GDM1 (cell line): ENCODE results near the gene PCBD2.
"Not testable (repeated sequence)": the region's sequence is repeated elsewhere in the genome, so short reads cannot be mapped to it uniquely, and the experiment has no call there.

Source experiments
- DNase-seq: peaks from one replicate; lab custom pipeline; 2025; lab: John Stamatoyannopoulos, UW

Gene PCBD2

DNA sequence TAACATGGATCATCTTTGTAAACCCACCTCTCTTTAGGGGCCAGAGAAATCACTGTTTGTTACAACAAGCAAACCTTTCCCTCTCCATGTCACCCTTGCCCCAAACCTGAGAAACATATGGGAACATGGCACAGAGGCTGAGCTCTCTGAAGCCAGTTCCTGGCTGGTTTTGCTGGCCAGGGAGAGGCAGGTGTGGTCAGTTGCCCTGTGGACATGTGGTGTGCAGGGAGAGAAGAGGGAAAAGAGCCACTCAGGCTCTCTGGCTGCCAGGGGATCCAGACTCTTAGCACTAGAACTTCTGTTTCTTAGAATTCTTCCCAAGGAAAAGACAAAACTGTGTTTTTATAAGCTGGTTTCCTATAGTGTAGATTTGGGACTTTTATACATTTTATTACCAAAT lies 58.2 kb downstream of the PCBD2 start:
- no peak for DNase-seq

DNA sequence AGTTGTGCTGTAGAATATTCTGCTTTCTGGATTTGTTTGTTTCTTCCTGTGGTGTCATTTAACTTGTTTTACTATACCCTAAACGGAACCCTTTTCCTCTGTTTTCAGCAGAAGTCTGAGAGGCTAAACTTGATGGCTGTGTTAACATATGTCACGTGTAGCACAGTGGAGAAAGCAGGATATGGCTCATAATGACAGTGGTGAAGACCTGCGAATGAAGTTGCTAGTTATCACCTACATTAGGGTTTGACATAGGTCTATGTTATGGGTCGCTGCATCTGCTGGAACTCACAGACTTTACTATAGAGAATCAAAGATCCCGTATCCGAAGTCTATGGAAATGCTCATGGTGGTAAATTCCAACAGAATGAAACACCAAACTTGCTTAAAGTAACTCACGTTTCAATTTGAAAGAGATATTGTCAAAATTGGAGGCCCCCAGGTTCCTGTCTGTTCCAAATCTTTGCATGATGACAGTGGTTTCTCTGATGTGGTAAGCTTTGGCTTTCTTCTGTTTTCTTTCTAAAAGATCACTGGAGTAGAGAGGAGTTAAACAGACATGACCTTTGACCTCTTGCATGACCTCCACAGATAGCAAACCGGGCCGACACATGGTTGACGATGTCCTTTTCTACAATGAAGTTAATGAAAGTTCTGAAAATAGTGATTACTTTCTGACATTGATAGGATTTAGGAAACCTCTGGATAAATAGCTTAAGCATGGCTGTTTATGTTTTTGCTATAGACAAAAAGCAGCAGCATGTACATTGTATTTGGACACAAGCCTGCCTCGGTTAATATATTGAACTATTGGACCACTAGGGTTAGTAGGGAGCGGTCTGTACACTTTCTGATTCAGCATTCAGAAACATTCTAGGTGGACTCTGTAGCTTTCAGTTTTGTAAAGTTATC lies 59.7 kb downstream of the PCBD2 start:
- DNase-seq, result no peak

DNA sequence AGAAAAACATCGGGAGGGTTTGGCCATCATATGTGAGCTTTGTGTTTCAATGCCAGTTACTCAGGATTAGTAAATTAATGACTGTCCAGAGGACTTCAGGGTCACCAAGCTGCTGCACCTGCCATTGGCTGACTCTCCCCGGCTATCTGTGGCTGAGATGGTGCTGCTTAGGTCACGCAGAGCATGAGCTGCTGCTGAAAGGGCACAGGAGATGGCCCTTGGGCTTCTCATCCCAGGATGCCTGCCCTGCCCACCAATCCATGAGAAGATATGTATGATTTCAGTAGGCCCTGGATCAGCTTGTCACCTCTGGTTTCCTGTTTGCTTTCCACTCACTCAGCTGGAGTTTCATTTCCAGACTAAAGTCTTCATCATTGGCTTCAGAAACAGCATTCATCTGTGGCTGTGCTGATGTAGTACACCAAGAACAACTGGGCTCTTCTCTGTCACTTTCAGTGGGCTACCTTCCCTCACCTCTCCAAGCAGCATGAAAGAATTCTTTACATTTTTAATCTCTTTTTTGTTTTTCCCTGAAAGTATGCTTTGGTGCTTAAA lies 60.4 kb downstream of the PCBD2 start:
- no peak for DNase-seq

DNA sequence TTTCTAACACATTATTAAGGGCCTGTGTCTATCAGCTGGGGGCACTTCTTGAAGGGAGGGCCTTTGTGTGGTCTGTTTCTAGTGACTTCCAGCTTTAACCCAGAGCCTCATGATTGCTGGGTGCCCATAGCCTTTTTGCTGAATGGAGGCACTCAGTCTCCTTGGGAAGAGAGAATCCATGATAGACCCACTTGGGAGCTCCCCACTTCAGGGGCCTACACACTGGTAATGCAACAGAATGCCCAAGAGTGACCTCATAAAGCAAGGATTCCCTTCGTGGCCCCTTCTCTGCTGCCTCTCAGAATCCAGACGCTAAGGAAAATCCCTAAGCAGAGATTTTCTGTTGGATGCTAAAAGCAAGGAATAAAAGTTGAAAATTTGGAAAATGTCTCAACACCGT lies 62.7 kb downstream of the PCBD2 start, which contains the start of gene CATSPER3:
Gene CATSPER3 (plus strand): TSS at position 301 of the 400 bp plus-strand sequence. CDS start 85 bp downstream, at position 386.
- no peak for DNase-seq

DNA sequence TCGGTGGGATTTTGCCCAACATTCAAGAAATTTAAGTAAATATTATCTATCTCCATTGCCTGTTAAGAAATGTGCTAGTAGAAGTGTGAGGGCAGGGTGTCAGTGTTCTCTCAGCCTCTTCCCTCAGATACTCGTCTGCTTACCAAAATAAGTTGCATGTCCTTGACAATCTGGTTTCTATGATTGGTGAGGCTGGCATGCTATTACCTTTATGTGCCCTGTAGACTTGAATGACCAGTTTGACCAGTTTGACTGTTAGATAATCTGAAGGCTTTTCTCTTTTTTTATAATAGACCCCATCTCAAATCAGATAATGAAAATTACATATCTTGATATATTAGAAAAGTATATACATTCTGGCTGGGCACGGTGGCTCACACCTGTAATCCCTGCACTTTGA lies 63.1 kb downstream of the PCBD2 start:
- no peak for DNase-seq

DNA sequence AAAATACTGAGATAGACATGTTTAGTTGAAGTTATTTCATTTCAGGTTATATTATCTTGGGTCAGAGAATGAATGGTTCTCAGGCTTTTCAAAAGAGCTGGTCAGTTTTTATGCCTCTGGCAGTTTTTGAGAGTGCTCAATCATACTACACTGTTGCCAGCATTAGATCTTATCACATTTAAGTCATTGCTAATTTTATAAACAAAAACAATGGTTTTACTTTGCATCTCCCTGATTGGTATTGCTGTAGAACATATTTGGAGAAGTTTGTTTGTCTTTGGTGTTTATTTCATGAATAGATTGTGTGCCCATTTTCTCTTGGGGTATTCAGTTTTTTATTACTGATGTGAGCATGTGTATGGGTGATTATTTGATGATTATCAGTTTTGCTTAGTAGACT lies 64.2 kb downstream of the PCBD2 start:
- DNase-seq, result no peak

DNA sequence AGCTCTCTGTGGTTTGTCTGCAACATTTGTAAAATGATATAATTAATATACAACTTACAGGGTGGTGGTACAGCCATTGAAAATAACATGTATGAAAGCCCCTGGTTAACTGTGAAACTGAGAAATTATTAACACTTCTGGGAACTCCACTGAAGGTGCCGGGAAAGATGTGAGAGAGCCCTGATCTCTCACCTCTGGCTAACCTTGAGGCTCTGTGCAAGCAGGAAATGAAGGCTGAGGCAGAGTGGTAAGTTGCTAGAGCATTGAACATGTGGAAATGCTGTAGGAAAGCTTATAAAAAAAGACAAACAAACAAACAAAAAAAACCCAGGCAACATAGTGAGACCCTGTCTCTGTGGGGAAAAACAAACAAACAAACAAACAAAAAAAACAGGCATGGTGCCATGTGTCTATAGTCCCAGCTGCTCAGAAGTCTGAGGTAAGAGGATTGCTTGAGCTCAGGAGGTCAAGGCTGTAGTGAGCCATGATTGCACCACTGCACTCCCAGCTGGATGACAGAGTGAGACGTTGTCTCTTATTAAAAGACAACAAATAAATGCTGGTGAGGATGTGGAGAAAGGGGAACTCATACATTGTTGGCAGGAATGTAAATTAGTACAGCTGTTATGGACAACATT lies 70.3 kb downstream of the PCBD2 start:
- no peak for DNase-seq

DNA sequence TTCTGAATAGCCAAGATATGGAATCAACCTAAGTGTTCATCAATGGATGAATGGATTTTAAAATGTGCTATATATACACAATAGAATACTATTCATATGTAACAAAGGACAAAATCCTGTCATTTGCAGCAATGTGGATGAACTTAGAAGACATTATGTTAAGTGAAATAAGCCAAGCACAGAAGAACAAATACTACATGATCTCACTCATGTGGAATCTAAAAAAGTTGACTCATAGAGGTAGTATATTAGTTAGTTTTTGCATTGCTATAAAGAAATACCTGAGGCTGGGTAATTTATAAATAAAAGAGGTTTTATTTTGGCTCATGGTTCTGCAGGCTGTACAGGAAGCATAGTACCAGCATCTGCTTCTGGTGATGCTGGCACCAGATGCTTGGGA lies 70.9 kb downstream of the PCBD2 start:
- DNase-seq, result no peak

DNA sequence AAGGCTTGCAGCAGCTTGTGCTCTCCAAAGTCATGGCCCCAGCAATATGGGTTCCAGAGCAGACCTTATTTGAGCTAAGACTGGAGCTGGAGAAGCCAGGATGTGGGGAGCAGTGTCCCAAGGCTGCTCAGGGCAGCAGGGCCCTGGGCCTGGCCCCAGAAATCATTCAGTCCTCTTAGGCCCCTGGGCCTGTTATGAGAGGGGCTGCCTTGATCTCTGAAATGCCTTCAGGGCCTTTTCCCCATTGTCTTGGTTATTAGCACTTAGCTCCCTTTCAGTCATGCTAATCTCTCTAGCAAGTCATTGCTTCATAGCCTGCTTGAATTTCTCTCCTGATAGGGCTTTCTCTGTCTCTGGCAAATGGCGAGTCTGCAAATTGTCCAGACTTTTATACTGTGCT lies 71.9 kb downstream of the PCBD2 start:
- DNase-seq, result no peak

DNA sequence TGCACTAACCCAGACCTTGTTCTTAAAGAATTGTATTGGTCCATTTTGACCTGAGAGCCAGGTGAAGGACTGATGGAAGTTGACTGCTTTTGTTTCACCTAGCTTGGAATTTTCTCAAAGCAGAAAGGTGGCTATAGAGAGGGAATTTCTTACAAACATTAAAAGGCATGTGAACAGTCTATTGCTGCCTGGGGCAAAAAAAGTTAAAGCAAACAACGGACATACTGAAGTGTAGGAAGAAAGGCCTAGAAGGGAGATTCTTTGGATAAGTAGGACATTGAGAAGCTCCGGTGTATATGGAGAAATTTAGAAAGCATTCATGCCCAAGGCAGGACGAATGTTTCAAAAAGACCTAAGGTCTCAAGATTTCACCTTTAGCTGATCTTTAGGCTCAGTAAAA lies 74.5 kb downstream of the PCBD2 start:
- no peak for DNase-seq

DNA sequence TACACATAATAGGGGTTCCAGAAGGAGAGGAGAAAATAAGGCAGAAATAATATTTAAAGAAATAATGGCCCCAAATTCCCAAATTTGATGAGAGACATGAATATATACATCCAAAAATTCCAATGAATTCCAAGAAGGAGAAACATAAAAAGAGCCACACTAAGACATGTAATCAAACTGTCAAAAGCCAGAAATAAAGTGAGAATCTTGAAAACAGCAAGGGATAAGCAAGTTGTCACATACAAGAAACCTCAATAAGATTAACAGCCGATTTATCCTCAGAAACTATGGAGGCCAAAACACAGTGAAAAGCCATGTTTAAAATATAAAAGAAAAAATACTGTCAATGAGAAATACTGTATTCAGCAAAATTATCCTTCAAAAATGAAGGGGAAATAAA lies 77.3 kb downstream of the PCBD2 start:
- no peak for DNase-seq

DNA sequence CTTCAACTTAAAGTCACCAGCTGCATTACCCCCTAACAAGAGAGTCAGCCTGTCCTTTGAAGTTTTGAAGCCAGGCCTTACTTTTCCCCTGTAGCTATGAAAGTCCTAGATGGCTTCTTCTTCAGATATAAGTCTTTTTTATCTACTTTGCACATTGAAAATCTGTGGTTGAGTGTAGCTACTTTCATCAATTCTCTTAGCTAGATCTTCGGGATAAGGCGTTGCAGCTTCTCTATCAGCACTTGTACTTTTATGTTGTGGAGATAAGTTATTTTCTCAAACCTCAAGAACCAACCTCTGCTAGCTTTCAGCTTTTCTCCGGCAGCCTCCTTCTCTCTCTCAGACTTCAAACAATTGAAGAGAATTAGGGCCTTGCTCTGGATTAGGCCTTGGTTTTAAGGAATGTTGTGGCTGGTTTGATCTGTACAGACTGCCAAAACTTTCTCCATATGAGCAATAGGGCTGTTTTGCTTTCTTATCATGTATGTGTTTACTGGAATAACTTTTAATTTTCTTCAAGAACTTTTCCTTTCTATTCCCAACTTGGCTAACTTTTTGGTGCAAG lies 84.4 kb downstream of the PCBD2 start:
- no peak for DNase-seq

DNA sequence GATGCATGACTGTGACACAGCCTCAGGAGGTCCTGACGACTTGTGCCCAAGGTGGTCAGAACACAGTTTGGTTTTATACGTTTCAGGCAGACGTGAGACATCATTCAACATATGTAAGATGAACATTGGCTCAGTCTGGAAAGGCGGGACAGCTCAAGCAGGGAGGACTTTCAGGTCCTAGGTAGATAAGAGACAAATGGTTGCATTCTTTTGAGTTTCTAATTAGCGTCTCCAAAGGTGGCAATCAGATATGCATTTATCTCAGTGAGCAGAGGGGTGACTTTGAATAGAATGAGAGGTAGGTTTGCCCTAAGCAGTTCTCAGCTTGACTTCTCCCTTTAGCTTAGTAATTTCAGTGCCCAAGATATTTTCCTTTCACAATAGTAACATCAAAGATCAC lies 85.3 kb downstream of the PCBD2 start:
- DNase-seq, result not testable (repeated sequence)

DNA sequence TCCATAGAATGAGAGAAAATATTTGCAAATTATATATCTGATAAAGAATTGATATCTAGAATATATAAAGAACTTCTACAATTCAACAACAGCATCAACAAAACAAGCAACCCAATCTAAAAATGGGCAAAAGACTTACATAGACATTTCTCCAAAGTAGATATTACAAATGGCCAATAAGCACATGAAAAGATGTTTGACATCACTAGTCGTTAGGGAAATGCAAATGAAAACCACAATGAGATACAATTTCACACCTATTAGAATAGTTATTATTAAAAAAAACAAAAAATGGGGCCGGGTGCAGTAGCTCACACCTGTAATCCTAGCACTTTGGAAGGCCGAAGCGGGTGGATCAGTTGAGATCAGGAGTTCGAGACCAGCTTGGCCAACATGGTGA lies 87.2 kb downstream of the PCBD2 start:
- no peak for DNase-seq

DNA sequence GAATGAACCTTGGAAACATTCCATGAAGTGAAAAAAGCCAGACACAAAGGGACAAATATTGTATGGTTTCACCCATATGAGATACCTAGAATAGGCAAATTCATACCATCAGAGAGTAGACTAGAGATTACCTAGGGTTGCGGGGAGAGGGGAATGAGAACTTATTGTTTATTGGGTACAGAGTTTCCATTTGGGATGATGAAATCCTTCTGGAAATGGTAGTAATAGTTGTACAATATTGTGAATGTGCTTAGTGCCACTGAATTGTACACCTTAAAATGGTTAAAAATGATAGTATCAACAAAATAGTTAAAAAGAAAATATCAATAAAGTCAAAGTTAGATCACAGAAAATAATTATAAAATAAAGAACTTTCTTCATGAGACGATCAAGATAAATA lies 88.2 kb downstream of the PCBD2 start:
- DNase-seq, result no peak

DNA sequence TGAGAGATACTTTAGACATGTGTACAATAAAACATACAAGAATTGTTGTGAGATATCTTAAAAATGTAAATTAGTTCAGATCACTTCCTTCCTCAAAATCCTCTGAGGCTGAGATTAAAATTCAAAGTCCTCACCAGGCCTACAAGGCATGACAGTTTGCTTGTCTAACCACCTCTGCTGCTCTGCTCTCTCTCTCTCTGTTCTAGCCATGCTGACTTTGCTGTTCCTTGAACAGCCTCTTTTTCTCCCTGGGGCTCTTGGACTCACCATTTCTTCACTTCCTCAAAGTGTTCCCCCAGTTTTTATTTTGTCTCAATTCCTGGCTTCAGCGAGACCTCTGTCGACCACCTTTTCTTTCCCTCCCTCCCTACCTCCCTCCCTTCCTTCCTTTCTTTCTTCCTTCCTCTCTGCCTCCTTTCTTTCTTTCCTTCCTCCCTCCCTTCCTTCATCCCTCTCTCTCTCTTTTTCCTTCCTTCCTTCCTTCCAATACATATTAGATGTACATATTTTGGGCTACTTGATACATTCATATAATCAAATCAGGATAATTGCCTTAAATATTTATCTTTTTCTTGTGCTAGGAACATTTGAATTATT lies 89.7 kb downstream of the PCBD2 start:
- DNase-seq, result no peak

DNA sequence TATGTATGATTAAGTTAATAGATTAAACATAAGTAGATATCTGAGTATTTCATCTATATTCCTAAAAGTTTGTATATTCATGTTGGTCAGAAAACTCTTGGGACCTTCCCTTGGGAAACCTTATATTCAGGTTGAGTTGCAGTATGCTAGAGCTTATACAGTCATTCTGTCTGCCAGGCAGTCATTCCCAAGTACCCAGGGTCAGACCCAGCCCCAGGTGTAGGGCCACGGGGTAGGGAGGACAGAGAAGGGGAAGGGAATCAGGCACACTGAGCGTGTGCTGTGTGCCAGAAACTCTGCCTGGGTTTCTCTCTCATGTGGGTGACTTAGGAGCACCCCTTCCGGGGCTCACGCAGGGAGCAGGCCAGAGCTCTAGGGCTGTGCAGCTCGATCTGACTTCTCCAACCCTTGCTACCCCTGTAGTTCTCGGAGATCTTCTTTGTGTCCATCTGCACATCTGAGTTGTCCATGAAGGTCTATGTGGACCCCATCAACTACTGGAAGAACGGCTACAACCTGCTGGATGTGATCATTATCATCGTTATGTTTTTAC lies 91.0 kb downstream of the PCBD2 start:
- DNase-seq, result no peak

DNA sequence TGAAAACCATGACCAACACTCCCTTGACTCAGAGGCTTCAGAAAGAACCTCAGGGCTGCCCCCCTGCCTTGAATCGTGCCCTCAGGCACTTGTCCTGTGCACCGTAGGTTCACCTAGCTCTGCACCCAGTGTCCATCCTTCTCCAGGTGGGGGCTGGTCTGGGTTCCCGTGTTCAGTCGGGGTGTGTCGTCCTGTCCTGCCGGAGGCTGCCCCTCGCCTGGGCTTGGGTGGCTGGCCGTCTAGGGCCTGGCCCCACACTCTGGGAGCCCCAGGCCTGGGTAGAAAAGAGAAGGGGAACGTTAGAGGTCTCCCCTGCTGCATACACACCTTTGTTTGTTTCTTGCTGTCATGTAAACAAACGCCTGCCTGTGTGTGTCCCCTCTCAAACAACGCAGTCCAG lies 92.1 kb downstream of the PCBD2 start:
- DNase-seq, result no peak

DNA sequence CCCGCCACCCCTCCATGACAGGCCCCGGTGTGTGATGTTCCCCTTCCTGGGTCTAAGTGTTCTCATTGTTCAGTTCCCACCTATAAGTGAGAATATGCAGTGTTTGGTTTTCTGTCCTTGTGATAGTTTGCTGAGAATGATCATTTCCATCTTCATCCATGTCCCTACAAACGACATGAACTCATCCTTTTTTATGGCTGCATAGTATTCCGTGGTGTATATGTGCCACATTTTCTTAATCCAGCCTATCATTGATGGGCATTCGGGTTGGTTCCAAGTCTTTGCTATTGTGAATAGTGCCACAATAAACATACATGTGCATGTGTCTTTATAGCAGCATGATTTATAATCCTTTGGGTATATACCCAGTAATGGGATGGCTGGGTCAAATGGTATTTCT lies 93.1 kb downstream of the PCBD2 start:
- DNase-seq, result not testable (repeated sequence)

DNA sequence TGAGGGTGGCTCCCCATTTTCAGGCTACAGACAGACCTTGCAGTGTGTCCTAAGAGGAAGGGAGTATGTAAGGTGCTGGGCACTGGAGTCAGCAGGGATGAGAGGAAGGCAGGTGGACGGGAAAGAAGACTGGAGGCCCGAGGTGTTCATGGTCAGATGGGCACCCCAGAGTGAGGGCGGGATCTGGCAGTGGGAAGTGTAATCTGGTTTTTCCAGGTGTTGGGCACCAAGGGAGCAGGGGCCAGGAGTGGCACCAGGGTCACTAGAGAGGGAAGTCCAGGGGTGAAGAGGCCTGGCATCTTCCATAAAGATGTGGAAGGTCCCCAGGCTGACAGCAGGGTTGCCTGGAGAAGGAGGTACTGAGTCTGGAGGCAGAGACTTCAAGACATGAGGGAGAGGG lies 99.4 kb downstream of the PCBD2 start:
- no peak for DNase-seq

DNA sequence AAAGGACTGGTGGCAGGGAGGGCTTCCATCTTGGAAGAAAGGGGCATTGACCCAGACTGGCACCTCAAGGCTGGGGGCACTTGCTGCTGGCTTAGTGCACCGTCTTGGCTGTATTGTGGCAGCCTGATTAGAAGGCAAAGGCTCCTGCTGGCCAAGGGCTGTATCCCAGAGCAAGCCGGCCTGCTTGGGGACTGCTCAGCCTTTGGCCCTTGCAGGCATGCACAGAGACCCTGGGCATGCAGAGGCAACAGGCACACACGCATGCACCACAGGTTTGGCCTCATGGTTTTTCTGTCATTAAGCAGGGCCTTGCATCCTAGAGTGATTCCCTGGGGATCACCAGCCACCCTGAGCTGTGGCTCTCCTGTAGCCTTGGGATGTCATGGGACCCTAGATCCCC lies 100.1 kb downstream of the PCBD2 start:
- no peak for DNase-seq

DNA sequence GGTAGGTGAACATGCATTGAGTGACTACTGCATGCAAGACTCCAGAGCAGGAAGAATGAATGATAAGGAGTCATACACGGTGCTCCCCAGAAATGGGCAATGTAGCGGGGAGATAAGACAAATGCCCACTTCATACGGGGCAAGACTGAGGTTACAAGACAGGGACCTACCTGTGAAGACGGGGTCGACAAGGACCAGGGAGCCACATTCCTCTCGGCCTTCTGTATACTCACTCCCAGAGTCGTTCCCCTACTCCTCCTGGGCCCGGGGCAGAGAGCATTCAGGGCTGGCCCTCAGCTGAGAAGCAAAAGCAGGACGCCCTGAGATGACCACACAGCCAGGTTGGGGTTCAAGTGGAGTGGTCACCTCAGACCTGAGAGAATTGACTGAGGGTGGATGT lies 102.4 kb downstream of the PCBD2 start:
- DNase-seq, result no peak
